ENCODE data around the gene EIPR1.

- no peak for TF ChIP-seq CTCF (IDR thresholded peaks at IDR 0.05; ENCODE audit: insufficient read depth, low read length, poor library complexity, severe bottlenecking)
- no peak for TF ChIP-seq EZH2phosphoT487 (conservative IDR thresholded peaks at IDR 0.05; ENCODE audit: low read length)
These were observed 216.8 kb downstream of the EIPR1 start for GRCh38 chr2:3160751-3161330.
